Fibroblast of lung (primary cell): ENCODE measurements around the gene AGAP1.

Experiments used
- EZH2 ChIP-seq: IDR thresholded peaks from 2 replicates; pipeline ENCODE4 v1.5.1; 2012; ENCODE audit warnings: low read length, control low read depth, mild to moderate bottlenecking; ENCODE audit errors: missing control alignments
- TF ChIP-seq, protein P1 (sequence below), 2 donors: IDR thresholded peaks in 1 of 2; conservative IDR thresholded peaks in 1 of 2; 1 replicate in 1 of 2; 2 replicates in 1 of 2; pipeline ENCODE4 v1.5.1; 2011 to 2012; ENCODE audit warnings: low read length in 2 of 2, control low read depth in 1 of 2, inconsistent platforms in 1 of 2, low read depth in 1 of 2, mild to moderate bottlenecking in 1 of 2

DNA sequence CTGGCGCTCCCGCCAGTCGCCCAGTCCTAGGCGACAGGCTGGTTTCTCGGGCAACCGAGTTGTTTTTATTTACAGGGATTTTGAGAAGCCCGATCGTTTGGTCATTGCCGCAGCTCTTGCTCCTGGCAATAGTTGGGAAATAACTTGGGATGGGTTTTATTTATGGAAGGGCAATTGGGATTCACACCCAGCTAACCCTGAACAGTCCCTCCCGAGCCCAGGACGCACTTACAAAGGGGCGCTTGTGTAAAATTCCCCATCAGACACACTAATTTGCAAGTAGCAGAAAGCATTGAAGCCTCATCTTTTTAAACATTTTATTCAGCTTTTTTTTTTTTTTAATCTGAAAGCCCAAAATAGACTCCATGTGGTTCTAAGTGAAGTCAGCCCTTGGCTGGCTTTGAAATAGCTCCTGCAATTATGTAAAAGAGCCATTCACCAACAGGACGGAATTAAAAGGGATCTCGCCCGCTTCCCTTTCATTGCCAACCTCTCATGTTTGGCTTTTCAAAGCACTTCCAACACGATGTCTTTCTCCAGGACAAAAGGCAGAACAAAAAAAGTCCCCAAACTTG lies 677.9 kb downstream of the AGAP1 start:
- TF ChIP-seq, protein P1, sequence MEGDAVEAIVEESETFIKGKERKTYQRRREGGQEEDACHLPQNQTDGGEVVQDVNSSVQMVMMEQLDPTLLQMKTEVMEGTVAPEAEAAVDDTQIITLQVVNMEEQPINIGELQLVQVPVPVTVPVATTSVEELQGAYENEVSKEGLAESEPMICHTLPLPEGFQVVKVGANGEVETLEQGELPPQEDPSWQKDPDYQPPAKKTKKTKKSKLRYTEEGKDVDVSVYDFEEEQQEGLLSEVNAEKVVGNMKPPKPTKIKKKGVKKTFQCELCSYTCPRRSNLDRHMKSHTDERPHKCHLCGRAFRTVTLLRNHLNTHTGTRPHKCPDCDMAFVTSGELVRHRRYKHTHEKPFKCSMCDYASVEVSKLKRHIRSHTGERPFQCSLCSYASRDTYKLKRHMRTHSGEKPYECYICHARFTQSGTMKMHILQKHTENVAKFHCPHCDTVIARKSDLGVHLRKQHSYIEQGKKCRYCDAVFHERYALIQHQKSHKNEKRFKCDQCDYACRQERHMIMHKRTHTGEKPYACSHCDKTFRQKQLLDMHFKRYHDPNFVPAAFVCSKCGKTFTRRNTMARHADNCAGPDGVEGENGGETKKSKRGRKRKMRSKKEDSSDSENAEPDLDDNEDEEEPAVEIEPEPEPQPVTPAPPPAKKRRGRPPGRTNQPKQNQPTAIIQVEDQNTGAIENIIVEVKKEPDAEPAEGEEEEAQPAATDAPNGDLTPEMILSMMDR (conservative IDR thresholded peaks at IDR 0.05 in 1 of 2, IDR thresholded peaks at IDR 0.05 in 1 of 2; ENCODE audit: low read depth in 1 of 2, low read length in 2 of 2): no peak
- TF ChIP-seq EZH2: peak; percentile 5
